BE2C (cell line): ENCODE results near the gene AGPAT3.
A peak's percentile ranks its signal among the peaks of the same experiment; 100 is the strongest.

ENCODE experiments used
- DNase-seq: peaks from one replicate; pipeline ENCODE4 v3.0.0-alpha.2; 2020
- H3K27me3 ChIP-seq: fragments of 250-450 bp; sonication (Bioruptor Pico); 2 replicates; pipeline ENCODE4 v1.5.1; 2020; ENCODE audit warnings: mild to moderate bottlenecking
- H3K36me3 ChIP-seq: fragments of 250-450 bp; sonication (Bioruptor Pico); 2 replicates; pipeline ENCODE4 v1.5.1; 2020; ENCODE audit warnings: mild to moderate bottlenecking
- H3K4me1 ChIP-seq: fragments of 250-450 bp; sonication (Bioruptor Pico); 2 replicates; pipeline ENCODE4 v1.5.1; 2020
- H3K4me3 ChIP-seq: 2 replicates; pipeline ENCODE4 v1.5.1; 2011; ENCODE audit warnings: low read depth, low read length
- H3K9me3 ChIP-seq: fragments of 250-450 bp; sonication (Bioruptor Pico); 2 replicates; pipeline ENCODE4 v1.5.1; 2020
- TF ChIP-seq, protein P1 (sequence below): IDR thresholded peaks from 2 replicates; pipeline ENCODE4 v1.5.1; 2012; ENCODE audit warnings: mild to moderate bottlenecking, low read depth, low read length

AGPAT3 gene

DNA sequence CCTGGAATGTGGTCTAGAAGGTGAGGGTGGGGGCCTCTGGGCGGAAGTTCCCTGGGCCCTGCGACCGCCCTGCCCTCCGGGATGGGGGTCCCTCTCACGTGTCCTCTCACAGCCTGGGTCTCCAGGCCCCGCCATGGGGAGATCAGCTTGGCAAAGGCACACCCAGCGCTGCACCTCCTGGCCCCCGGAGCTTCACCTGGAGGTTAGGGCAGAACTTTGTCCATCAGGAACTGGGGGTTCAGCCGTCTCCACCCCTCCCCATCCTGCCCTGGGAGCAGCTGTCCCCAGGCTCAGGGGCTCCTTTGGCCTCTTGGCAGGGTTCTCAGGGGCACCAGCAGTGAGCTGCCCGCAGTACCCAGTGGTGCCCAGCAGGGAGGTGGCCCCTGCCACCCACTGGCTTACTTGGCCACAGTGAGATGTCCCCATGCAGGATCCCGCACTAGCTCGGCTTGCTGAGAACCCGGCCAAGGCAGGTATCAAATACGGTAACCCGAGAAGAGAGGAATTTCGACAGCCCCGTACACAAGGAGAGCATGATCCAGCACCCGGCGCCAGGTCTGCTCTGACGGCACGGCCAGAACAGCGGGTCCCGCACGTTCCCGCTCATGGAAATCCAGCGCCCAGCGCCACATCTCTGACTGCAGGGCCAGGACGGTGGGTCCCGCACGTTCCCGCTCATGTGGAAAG, 38.9 kb upstream of the AGPAT3 start:
- no peak for DNase-seq
- Histone ChIP-seq H3K4me3 (no peak overlapping the region), H3K36me3 (no peaks in the 10 kb centered on the region), H3K9me3 (no peaks in the 10 kb centered on the region), H3K27me3 (no peaks in the 10 kb centered on the region; the same call in none of the 2 replicates), H3K4me1 (no peaks in the 10 kb centered on the region)
- TF ChIP-seq, protein P1, sequence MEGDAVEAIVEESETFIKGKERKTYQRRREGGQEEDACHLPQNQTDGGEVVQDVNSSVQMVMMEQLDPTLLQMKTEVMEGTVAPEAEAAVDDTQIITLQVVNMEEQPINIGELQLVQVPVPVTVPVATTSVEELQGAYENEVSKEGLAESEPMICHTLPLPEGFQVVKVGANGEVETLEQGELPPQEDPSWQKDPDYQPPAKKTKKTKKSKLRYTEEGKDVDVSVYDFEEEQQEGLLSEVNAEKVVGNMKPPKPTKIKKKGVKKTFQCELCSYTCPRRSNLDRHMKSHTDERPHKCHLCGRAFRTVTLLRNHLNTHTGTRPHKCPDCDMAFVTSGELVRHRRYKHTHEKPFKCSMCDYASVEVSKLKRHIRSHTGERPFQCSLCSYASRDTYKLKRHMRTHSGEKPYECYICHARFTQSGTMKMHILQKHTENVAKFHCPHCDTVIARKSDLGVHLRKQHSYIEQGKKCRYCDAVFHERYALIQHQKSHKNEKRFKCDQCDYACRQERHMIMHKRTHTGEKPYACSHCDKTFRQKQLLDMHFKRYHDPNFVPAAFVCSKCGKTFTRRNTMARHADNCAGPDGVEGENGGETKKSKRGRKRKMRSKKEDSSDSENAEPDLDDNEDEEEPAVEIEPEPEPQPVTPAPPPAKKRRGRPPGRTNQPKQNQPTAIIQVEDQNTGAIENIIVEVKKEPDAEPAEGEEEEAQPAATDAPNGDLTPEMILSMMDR = no peak

DNA sequence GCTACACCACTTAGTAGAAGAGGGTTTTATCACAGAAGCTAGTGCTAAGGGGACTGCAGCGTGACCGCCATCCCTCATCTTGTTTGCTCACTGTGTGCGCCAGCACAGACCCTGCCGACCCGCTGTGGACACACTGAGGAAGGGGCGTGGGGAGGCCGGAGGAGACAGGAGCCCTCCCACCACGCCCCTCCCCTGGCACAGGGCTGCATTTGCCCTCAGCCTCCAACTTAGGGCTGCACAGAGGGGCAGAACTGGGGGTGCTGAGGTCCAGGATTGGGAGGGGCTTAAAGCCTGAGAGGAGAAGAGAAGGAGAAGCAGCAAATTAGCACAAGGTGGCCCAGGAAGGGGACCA, 38.4 kb upstream of the AGPAT3 start:
- Histone ChIP-seq H3K9me3 (no peaks in the 10 kb centered on the region), H3K4me3 (no peak overlapping the region), H3K36me3 (no peaks in the 10 kb centered on the region), H3K4me1 (no peaks in the 10 kb centered on the region), H3K27me3 (no peaks in the 10 kb centered on the region; the same call in none of the 2 replicates)
- TF ChIP-seq, protein P1 = no peak
- DNase-seq = no peak

DNA sequence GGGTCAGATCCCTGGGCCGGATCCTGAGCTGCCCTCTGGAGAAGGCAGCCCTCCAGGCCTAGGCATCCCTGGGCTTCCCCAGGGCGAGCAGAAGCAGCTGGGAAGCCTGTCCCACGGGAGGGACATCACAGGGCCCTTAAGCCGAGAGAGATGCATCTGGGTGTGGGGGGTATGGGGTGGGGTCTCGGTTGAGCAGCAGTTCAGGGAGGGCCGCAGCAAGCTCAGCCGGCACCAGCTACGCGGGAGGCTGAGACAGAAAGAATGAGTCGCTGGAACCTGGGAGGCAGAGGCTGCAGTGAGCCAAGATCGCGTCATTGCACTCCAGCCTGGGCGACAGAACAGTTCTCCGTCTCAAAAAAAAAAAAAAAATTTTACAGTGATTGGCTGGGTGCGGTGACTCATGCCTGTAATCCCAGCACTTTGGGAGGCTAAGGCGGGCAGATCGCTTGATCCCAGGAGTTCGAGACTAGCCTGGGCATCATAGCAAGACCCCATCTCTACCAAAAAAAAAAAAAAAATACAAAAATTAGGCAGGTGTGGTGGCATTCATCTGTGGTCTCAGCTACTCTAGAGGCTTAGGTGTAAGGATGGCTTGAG, 37.9 kb upstream of the AGPAT3 start:
- no peaks in the 10 kb centered on the region for H3K9me3 ChIP-seq
- H3K4me1 ChIP-seq = no peaks in the 10 kb centered on the region
- no peak overlapping the region for H3K4me3 ChIP-seq
- TF ChIP-seq, protein P1 = no peak
- H3K36me3 ChIP-seq = no peaks in the 10 kb centered on the region
- H3K27me3 ChIP-seq = no peaks in the 10 kb centered on the region; the same call in none of the 2 replicates
- DNase-seq = no peak

DNA sequence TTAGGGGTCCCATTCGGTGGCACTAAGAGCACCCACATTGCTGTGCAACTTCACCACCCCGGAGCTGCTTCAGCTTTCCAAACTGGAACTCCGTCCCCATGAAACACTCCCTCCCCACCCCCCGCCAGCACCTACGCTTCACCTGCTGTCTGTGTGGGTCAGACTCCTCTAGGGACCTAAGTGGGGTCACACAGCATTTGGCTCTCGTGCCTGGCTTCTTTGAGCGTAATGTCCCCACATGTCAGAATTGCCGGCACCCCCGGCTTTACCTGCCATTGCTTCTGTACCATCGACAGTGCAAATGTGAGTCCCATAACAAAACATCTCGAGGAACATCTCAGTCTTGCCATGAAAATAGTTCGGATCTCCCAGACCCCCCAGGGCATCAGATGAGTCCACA, 35.9 kb upstream of the AGPAT3 start:
- no peaks in the 10 kb centered on the region; the same call in none of the 2 replicates for H3K27me3 ChIP-seq
- H3K4me1 ChIP-seq = no peaks in the 10 kb centered on the region
- no peaks in the 10 kb centered on the region; the same call in 1 of the 2 replicates for H3K9me3 ChIP-seq
- no peak for DNase-seq
- no peaks in the 10 kb centered on the region for H3K36me3 ChIP-seq
- TF ChIP-seq, protein P1 = no peak
- no peak overlapping the region for H3K4me3 ChIP-seq

DNA sequence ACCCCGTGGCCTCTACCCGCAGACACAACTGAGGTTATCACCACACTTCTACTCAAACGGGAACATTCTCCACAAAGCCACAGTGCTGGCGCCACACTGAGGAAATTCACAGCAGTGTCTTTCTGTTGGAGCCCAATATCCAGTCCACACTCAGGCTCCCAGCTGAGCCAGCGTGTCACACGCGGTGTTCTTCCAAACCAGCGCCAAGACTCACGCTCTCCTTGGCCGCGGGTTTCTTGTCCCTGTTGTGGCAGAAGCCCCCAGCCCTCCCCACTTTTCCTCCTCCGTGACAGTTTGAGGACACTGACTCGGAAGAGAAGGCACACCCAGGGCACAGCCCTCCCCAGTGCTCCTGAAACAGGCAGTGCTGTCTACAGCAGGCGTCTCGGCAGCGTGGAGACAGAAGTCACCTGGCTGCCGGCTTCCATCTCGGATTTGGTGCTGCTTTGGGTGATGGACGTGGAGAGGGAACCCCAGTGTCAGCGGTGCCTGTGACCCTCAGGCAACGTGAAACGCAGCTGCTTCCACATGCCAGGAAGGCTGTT, 35.4 kb upstream of the AGPAT3 start:
- Histone ChIP-seq H3K4me3 (peak overlapping the region; percentile 15; the same call in 1 of the 2 replicates), H3K36me3 (no peaks in the 10 kb centered on the region), H3K27me3 (no peaks in the 10 kb centered on the region; the same call in none of the 2 replicates), H3K9me3 (no peaks in the 10 kb centered on the region; the same call in 1 of the 2 replicates), H3K4me1 (no peaks in the 10 kb centered on the region)
- no peak for DNase-seq
- TF ChIP-seq, protein P1 = peak; percentile 45

DNA sequence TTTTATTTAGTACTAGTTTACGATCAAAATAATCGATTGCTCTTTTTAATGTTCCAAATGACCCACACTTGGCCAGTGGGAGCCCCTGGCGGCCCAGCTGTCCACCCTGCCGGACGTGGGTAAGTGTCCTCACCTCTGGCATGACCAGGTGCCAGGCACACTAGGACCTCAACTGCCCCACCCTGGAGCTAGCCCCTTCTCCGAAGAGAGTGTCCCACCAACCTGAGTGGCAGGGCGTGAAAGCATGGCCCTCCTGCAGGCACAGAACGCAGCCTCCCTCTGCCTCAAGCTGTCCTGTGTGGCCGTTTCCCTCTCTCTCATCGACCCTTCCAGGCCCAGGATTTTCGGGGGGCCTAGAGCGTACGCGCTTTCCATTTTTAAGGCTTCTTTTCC, 32.9 kb upstream of the AGPAT3 start:
- TF ChIP-seq, protein P1 = no peak
- no peak overlapping the region for H3K4me3 ChIP-seq
- no peaks in the 10 kb centered on the region for H3K4me1 ChIP-seq
- H3K27me3 ChIP-seq = no peaks in the 10 kb centered on the region; the same call in none of the 2 replicates
- DNase-seq = no peak
- no peaks in the 10 kb centered on the region; the same call in 1 of the 2 replicates for H3K9me3 ChIP-seq
- H3K36me3 ChIP-seq = no peaks in the 10 kb centered on the region
